Stimulated activated CD8-positive, alpha-beta memory T cell treated with anti-CD3 and anti-CD28 coated beads, Interleukin-2, amount 100 ng/mL, for 1 hour (primary cell): Measurements from ENCODE around the gene SMURF2.
"Not testable (repeated sequence)": the region's sequence is repeated elsewhere in the genome, so short reads cannot be mapped to it uniquely, and the experiment has no call there.

Source experiments
- DNase-seq, 2 donors: peaks; one replicate each; pipeline ENCODE4 v3.0.0-alpha.2; 2020; ENCODE audit warnings: low read depth in 2 of 2

Gene SMURF2

GRCh38 chr17:64664299-64664981 lies 2.3 kb upstream of the SMURF2 start:
- not testable (repeated sequence) for DNase-seq

GRCh38 chr17:64663836-64664235 lies 1.7 kb upstream of the SMURF2 start:
- not testable (repeated sequence) for DNase-seq

GRCh38 chr17:64662774-64663367 lies 764 bp upstream of the SMURF2 start:
- no peak for DNase-seq

- no peak for DNase-seq
Observed at GRCh38 chr17:64661726-64661975, 456 bp downstream of the SMURF2 start.

- peak; percentile 13 to 15 for DNase-seq
Observed at GRCh38 chr17:64660978-64661725, 955 bp downstream of the SMURF2 start.

- not testable (repeated sequence) for DNase-seq
Observed at GRCh38 chr17:64660195-64660977, 1.7 kb downstream of the SMURF2 start.

GRCh38 chr17:64658931-64659330 lies 3.2 kb downstream of the SMURF2 start:
- DNase-seq, result no peak

- DNase-seq, result no peak
Observed at GRCh38 chr17:64657610-64658125, 4.4 kb downstream of the SMURF2 start.

- DNase-seq, result no peak
Observed at GRCh38 chr17:64655704-64656103, 6.4 kb downstream of the SMURF2 start.

GRCh38 chr17:64653985-64654355 lies 8.1 kb downstream of the SMURF2 start:
- DNase-seq, result no peak

- no peak for DNase-seq
Observed at GRCh38 chr17:64653325-64653984, 8.7 kb downstream of the SMURF2 start.

- no peak for DNase-seq
Observed at GRCh38 chr17:64651889-64652288, 10.2 kb downstream of the SMURF2 start.

GRCh38 chr17:64648234-64648633 lies 13.9 kb downstream of the SMURF2 start:
- no peak for DNase-seq

- no peak for DNase-seq
Observed at GRCh38 chr17:64647817-64648216, 14.3 kb downstream of the SMURF2 start.

- DNase-seq, result no peak
Observed at GRCh38 chr17:64639516-64639915, 22.6 kb downstream of the SMURF2 start.

GRCh38 chr17:64638552-64639203 lies 23.4 kb downstream of the SMURF2 start:
- DNase-seq, result no peak

- no peak for DNase-seq
Observed at GRCh38 chr17:64635647-64636305, 26.3 kb downstream of the SMURF2 start.

GRCh38 chr17:64634218-64634617 lies 27.9 kb downstream of the SMURF2 start:
- DNase-seq, result no peak

- DNase-seq, result no peak
Observed at GRCh38 chr17:64632606-64633005, 29.5 kb downstream of the SMURF2 start.

- no peak for DNase-seq
Observed at GRCh38 chr17:64632194-64632593, 29.9 kb downstream of the SMURF2 start.
